ENCODE results near the gene MT2A. TPM values are rescaled to one million over a fixed set of nuclear protein-coding genes. Genes with fewer than 3 reads are reported as not detected.

The MT2A gene
- total and polyA plus RNA-seq, 10 donors = 25.3 to 176 (median 60.5) TPM

GRCh38 chr16:56628486-56629350 lies 20.3 kb downstream of the MT2A start:
- H3K9me3 ChIP-seq = no peaks in the 10 kb centered on the region
- DNase-seq = no peak
- H3K36me3 ChIP-seq = no peaks in the 10 kb centered on the region
- peaks cover 0 to 62% (median 39%) of the 10 kb centered on the region in 7 donors for H3K27me3 ChIP-seq (replicated peaks in 1 of 7)
- H3K4me3 ChIP-seq = no peak overlapping the region
- intact Hi-C loops (cut with DNase I; ENCODE audit: low total_unique reads) = no loop called here
- peak overlapping the region in 2 of 8 donors; percentile 22 to 46 for H3K27ac ChIP-seq
- TF ChIP-seq CTCF (IDR thresholded peaks at IDR 0.05 in 8 of 11, conservative IDR thresholded peaks at IDR 0.05 in 3 of 11) (no peak), POLR2AphosphoS5 (IDR thresholded peaks at IDR 0.05) (no peak), POLR2A (IDR thresholded peaks at IDR 0.05) (no peak)
- WGBS, 5 donors = 64 to 75% (median 71%) methylated on average over 9 of the region's 9 CpGs
- peaks cover 0 to 62% (median 36%) of the 10 kb centered on the region in 6 donors for H3K4me1 ChIP-seq

- 82 to 95% (median 84%) methylated on average over 3 of the region's 3 CpGs for WGBS, 5 donors
- Histone ChIP-seq H3K9me3 (no peaks in the 10 kb centered on the region), H3K4me1 (peaks cover 0 to 63% (median 36%) of the 10 kb centered on the region in 6 donors), H3K27me3 (replicated peaks in 1 of 7) (peaks cover 0 to 68% (median 47%) of the 10 kb centered on the region in 7 donors), H3K27ac (peak overlapping the region in 2 of 8 donors; percentile 22 to 46), H3K4me3 (no peak overlapping the region), H3K36me3 (no peaks in the 10 kb centered on the region)
- TF ChIP-seq POLR2A (IDR thresholded peaks at IDR 0.05) = no peak
- no peak for TF ChIP-seq POLR2AphosphoS5 (IDR thresholded peaks at IDR 0.05)
- no peak for TF ChIP-seq CTCF (IDR thresholded peaks at IDR 0.05 in 8 of 11, conservative IDR thresholded peaks at IDR 0.05 in 3 of 11)
- DNase-seq = no peak
- intact Hi-C loops (cut with DNase I; ENCODE audit: low total_unique reads) = no loop called here
Observed at GRCh38 chr16:56629531-56629930, 21.1 kb downstream of the MT2A start.

- Histone ChIP-seq H3K27me3 (replicated peaks in 1 of 7) (peaks cover under 1 to 68% (median 48%) of the 10 kb centered on the region in 7 donors), H3K27ac (peak overlapping the region in 1 of 8 donors; percentile 8), H3K9me3 (no peaks in the 10 kb centered on the region), H3K4me3 (no peak overlapping the region), H3K4me1 (peaks cover 3 to 64% (median 35%) of the 10 kb centered on the region in 6 donors), H3K36me3 (no peaks in the 10 kb centered on the region)
- DNase-seq = no peak
- intact Hi-C loops (cut with DNase I; ENCODE audit: low total_unique reads) = no loop called here
- peak in 7 of 11 experiments; percentile 14 to 43 (median 19) for TF ChIP-seq CTCF (IDR thresholded peaks at IDR 0.05 in 8 of 11, conservative IDR thresholded peaks at IDR 0.05 in 3 of 11)
- no peak for TF ChIP-seq POLR2A (IDR thresholded peaks at IDR 0.05)
- 43 to 76% (median 67%) methylated on average over 3 of the region's 3 CpGs for WGBS, 5 donors
Observed at GRCh38 chr16:56630134-56630533, 21.8 kb downstream of the MT2A start.

GRCh38 chr16:56631197-56631596 lies 22.8 kb downstream of the MT2A start:
- no peak for DNase-seq
- Histone ChIP-seq H3K4me3 (no peak overlapping the region), H3K9me3 (no peaks in the 10 kb centered on the region), H3K27me3 (replicated peaks in 1 of 7) (peaks cover 5 to 68% (median 47%) of the 10 kb centered on the region in 7 donors), H3K27ac (peak overlapping the region in 1 of 8 donors; percentile 57), H3K4me1 (peaks cover 9 to 64% (median 32%) of the 10 kb centered on the region in 6 donors), H3K36me3 (no peaks in the 10 kb centered on the region)
- WGBS, 5 donors = 83 to 89% (median 87%) methylated on average over 10 of the region's 10 CpGs
- intact Hi-C loops (cut with DNase I; ENCODE audit: low total_unique reads) = no loop called here
- TF ChIP-seq CTCF (IDR thresholded peaks at IDR 0.05 in 8 of 11, conservative IDR thresholded peaks at IDR 0.05 in 3 of 11) = no peak
- TF ChIP-seq POLR2AphosphoS5 (IDR thresholded peaks at IDR 0.05) = no peak
- TF ChIP-seq POLR2A (IDR thresholded peaks at IDR 0.05) = no peak
